Endothelial cell of umbilical vein (primary cell): ENCODE data around the gene C1orf159. TPM values are rescaled to one million over a fixed set of nuclear protein-coding genes. Genes with fewer than 3 reads are reported as not detected.

Experiments used
- BruUV-seq: library from RNA; stranded (reverse); fragments of 400-500 nt; replicated peaks from 2 replicates; lab custom pipeline; 2021; lab: Mats Ljungman, UMichigan
- CTCF ChIA-PET: fragments of 300-600, 350-600 bp; sonication (Branson Sonifier 250); formaldehyde crosslinking; loops from one replicate; lab custom pipeline; 2021; ENCODE audit warnings: antibody characterized with exemption, inconsistent platforms; lab: Charles Lee
- POLR2A ChIA-PET: fragments of 300-600, 350-600 bp; sonication (Branson Sonifier 250); formaldehyde crosslinking; loops from one replicate; lab custom pipeline; 2021; ENCODE audit warnings: antibody characterized with exemption, inconsistent platforms; lab: Charles Lee
- DNase-seq: peaks from one replicate; pipeline ENCODE4 v3.0.0-alpha.2; 2011; ENCODE audit warnings: low read depth, low spot score
- FAIRE-seq: peaks from 2 replicates; lab custom pipeline; 2011; peaks lifted over from hg19 to GRCh38; lab: Jason Lieb, UNC
- H2AFZ ChIP-seq: 2 replicates; pipeline ENCODE4 v1.6.0; 2012; ENCODE audit warnings: low read depth, low read length, control low read depth, inconsistent platforms
- H3K27ac ChIP-seq: 2 replicates; pipeline ENCODE4 v1.5.1; 2011; ENCODE audit warnings: low read depth, mild to moderate bottlenecking, control low read depth, low read length, moderate library complexity; ENCODE audit not compliant: insufficient read depth
- H3K27me3 ChIP-seq, 2 experiments: 2 replicates each; pipeline versions ENCODE4 v1.6.0 to v1.6.1; 2011; ENCODE audit warnings: low read length in 2 of 2, mixed read lengths in 1 of 2; ENCODE audit not compliant: control insufficient read depth in 2 of 2, insufficient read depth in 2 of 2
- H3K36me3 ChIP-seq, 2 experiments: 2 replicates in 1 of 2; 3 replicates in 1 of 2; pipeline ENCODE4 v1.5.1; 2011; ENCODE audit warnings: low read length in 2 of 2, mild to moderate bottlenecking in 1 of 2, moderate library complexity in 1 of 2; ENCODE audit not compliant: control insufficient read depth in 2 of 2, insufficient read depth in 2 of 2; ENCODE audit errors: extremely low read depth in 1 of 2
- H3K4me1 ChIP-seq: 3 replicates; pipeline ENCODE4 v1.5.1; 2011; ENCODE audit warnings: mild to moderate bottlenecking, low read length; ENCODE audit not compliant: control insufficient read depth, insufficient read depth; ENCODE audit errors: extremely low read depth
- H3K4me2 ChIP-seq: 2 replicates; pipeline ENCODE4 v1.6.1; 2011; ENCODE audit warnings: low read length, control low read depth, mixed read lengths; ENCODE audit not compliant: insufficient read depth
- H3K4me3 ChIP-seq, 3 experiments: fragments of 200-600 bp in 1 of 3; sonication (generic), shearing (Covaris generic) in 1 of 3; replicated peaks in 1 of 3; 2 replicates each; pipeline ENCODE4 v1.5.1; 2011 to 2016; ENCODE audit warnings: control low read depth in 3 of 3, low read length in 3 of 3, mild to moderate bottlenecking in 2 of 3, inconsistent platforms in 1 of 3, low read depth in 1 of 3, moderate library complexity in 1 of 3; ENCODE audit not compliant: insufficient read depth in 1 of 3
- H3K79me2 ChIP-seq: 2 replicates; pipeline ENCODE4 v1.6.0; 2012; ENCODE audit warnings: low read length, inconsistent platforms; ENCODE audit not compliant: control insufficient read depth, insufficient read depth
- H3K9ac ChIP-seq: replicated peaks from 2 replicates; pipeline ENCODE3; 2011; ENCODE audit warnings: low read length, control low read depth; ENCODE audit not compliant: insufficient read depth; ENCODE audit errors: extremely low read depth
- H3K9me1 ChIP-seq: replicated peaks from 3 replicates; pipeline ENCODE4 v1.6.0; 2011; ENCODE audit warnings: mild to moderate bottlenecking, low read length; ENCODE audit not compliant: control insufficient read depth, insufficient read depth; ENCODE audit errors: extremely low read depth
- H3K9me3 ChIP-seq: replicated peaks from 2 replicates; pipeline ENCODE4 v1.5.1; 2012; ENCODE audit warnings: low read length, inconsistent platforms; ENCODE audit not compliant: control insufficient read depth, insufficient read depth
- H4K20me1 ChIP-seq: replicated peaks from 2 replicates; pipeline ENCODE3; 2011; ENCODE audit warnings: mild to moderate bottlenecking, low read length; ENCODE audit not compliant: control insufficient read depth, insufficient read depth; ENCODE audit errors: extremely low read depth
- CTCF ChIP-seq, 2 donors: IDR thresholded peaks; 1 replicate in 1 of 2; 2 replicates in 1 of 2; pipeline ENCODE4 v1.5.1; 2011; ENCODE audit warnings: low read length in 2 of 2, mild to moderate bottlenecking in 2 of 2, moderate library complexity in 2 of 2, control low read depth in 1 of 2, inconsistent platforms in 1 of 2, low read depth in 1 of 2; ENCODE audit not compliant: insufficient read depth in 1 of 2; ENCODE audit errors: extremely low read depth in 1 of 2
- EZH2 ChIP-seq: IDR thresholded peaks from 2 replicates; pipeline ENCODE4 v1.6.1; 2012; ENCODE audit warnings: borderline replicate concordance, low read depth, mild to moderate bottlenecking, moderate library complexity, low read length, inconsistent platforms; ENCODE audit not compliant: severe bottlenecking
- FOS ChIP-seq: IDR thresholded peaks from 2 replicates; pipeline ENCODE4 v1.6.1; 2011; ENCODE audit warnings: mild to moderate bottlenecking, low read length, moderate library complexity, borderline replicate concordance; ENCODE audit not compliant: insufficient read depth
- GATA2 ChIP-seq: IDR thresholded peaks from 2 replicates; pipeline ENCODE4 v1.7.0; 2011; ENCODE audit warnings: low read depth, mild to moderate bottlenecking, moderate library complexity, mixed read lengths, low read length; ENCODE audit not compliant: insufficient read length, insufficient read depth
- JUN ChIP-seq: IDR thresholded peaks from 2 replicates; pipeline ENCODE4 v1.6.1; 2011; ENCODE audit warnings: borderline replicate concordance, low read depth; ENCODE audit not compliant: insufficient read length, insufficient read depth
- MAX ChIP-seq: IDR thresholded peaks from 2 replicates; pipeline ENCODE4 v1.6.1; 2011; ENCODE audit not compliant: insufficient read depth, insufficient read length
- MYC ChIP-seq: IDR thresholded peaks from one replicate; pipeline ENCODE4 v1.6.1; 2011; ENCODE audit warnings: mild to moderate bottlenecking, low read depth, low read length
- POLR2A ChIP-seq: IDR thresholded peaks from 2 replicates; pipeline ENCODE4 v1.6.1; 2012; ENCODE audit warnings: low read depth, mild to moderate bottlenecking, control low read depth, low read length
- POLR2AphosphoS5 ChIP-seq: IDR thresholded peaks from 2 replicates; pipeline ENCODE4 v1.6.1; 2012; ENCODE audit warnings: low read depth, mild to moderate bottlenecking, control low read depth, low read length, moderate library complexity; ENCODE audit not compliant: insufficient read depth
- dilution Hi-C: fragments of 300-500 bp; cut with MboI; formaldehyde crosslinking; loops from one replicate; pipeline ENCODE4 v1.15.0; 2019; ENCODE audit warnings: low sequenced_read_pairs; ENCODE audit not compliant: extremely low pct_ligation_motif_present
- intact Hi-C: fragments of 100-400 bp; cut with micrococcal nuclease; formaldehyde crosslinking; loops from one replicate; pipeline ENCODE4 v1.10.0; 2022
- polyA plus RNA-seq, 4 experiments: library from polyadenylated mRNA; depleted of rRNA in 3 of 4; stranded (reverse) in 3 of 4; unstranded in 1 of 4; fragments of >200 nt; gene quantifications; 2 replicates each; pipeline versions ENCODE4 v1.2.1 to v1.2.3, GENCODE V29; 2011 to 2012; ENCODE audit warnings: missing spikeins in 1 of 4
- total RNA-seq: library from RNA; stranded (reverse); gene quantifications from 2 replicates; pipeline ENCODE4 v1.2.3, GENCODE V29; 2021

The C1orf159 gene
- total and polyA plus RNA-seq, 2 donors (not counting 3 experiments of a cell fraction or from before 2014, with no cell fraction given) = 16.1 to 20.1 TPM

GRCh38 chr1:1043921-1044320 lies 72.0 kb downstream of the C1orf159 start:
- Histone ChIP-seq H3K27ac (no peak overlapping the region), H3K27me3 (no peaks in the 10 kb centered on the region), H3K4me3 (no peak overlapping the region), H3K36me3 (peaks cover 0 to 16% of the 10 kb centered on the region in 2 experiments), H3K9me1 (no peaks in the 10 kb centered on the region), H3K4me2 (no peak overlapping the region), H3K4me1 (peaks cover 7% of the 10 kb centered on the region), H3K9me3 (no peaks in the 10 kb centered on the region), H4K20me1 (no peaks in the 10 kb centered on the region), H3K79me2 (no peaks in the 10 kb centered on the region), H3K9ac (no peak overlapping the region), H2AFZ (no peak overlapping the region)
- intact Hi-C loops = no loop called here
- no TSS peak for BruUV-seq
- CTCF ChIA-PET = interaction anchor here (1.0 to 1.1 kb wide), 2 partner anchors 20 to 59 kb away, joined by 3 read pairs; no protein-coding TSS in a partner anchor
- FAIRE-seq (no peak), DNase-seq (no peak)
- POLR2A ChIA-PET = no interaction called here
- dilution Hi-C loops = no loop called here
- no peak for TF ChIP-seq JUN

GRCh38 chr1:1043411-1043810 lies 72.5 kb downstream of the C1orf159 start:
- Histone ChIP-seq H3K9me1 (no peaks in the 10 kb centered on the region), H3K9ac (no peak overlapping the region), H3K9me3 (no peaks in the 10 kb centered on the region), H3K4me3 (no peak overlapping the region), H3K27me3 (no peaks in the 10 kb centered on the region), H3K4me2 (no peak overlapping the region), H4K20me1 (no peaks in the 10 kb centered on the region), H3K4me1 (peaks cover 7% of the 10 kb centered on the region), H2AFZ (no peak overlapping the region), H3K36me3 (peaks cover 0 to 16% of the 10 kb centered on the region in 2 experiments), H3K79me2 (no peaks in the 10 kb centered on the region), H3K27ac (no peak overlapping the region)
- ChIA-PET CTCF (no interaction called here), POLR2A (no interaction called here)
- no peak for TF ChIP-seq POLR2AphosphoS5
- no peak for TF ChIP-seq JUN
- no peak for TF ChIP-seq CTCF (IDR thresholded peaks at IDR 0.05; ENCODE audit: extremely low read depth in 1 of 2, insufficient read depth in 1 of 2, low read depth in 1 of 2, low read length in 2 of 2)
- no peak for TF ChIP-seq POLR2A
- TF ChIP-seq EZH2 = no peak
- no peak for TF ChIP-seq MYC
- TF ChIP-seq MAX = no peak
- no peak for TF ChIP-seq FOS
- no peak for TF ChIP-seq GATA2
- intact Hi-C loops (no loop called here), dilution Hi-C loops (no loop called here)
- FAIRE-seq = no peak
- BruUV-seq = no TSS peak
- DNase-seq = no peak
